LoVo (cell line): ENCODE measurements around the gene UBE2L5.

Source experiments
- DNase-seq: peaks from one replicate; pipeline ENCODE4 v3.0.0-alpha.2; 2016; ENCODE audit warnings: low spot score

Gene UBE2L5

DNA sequence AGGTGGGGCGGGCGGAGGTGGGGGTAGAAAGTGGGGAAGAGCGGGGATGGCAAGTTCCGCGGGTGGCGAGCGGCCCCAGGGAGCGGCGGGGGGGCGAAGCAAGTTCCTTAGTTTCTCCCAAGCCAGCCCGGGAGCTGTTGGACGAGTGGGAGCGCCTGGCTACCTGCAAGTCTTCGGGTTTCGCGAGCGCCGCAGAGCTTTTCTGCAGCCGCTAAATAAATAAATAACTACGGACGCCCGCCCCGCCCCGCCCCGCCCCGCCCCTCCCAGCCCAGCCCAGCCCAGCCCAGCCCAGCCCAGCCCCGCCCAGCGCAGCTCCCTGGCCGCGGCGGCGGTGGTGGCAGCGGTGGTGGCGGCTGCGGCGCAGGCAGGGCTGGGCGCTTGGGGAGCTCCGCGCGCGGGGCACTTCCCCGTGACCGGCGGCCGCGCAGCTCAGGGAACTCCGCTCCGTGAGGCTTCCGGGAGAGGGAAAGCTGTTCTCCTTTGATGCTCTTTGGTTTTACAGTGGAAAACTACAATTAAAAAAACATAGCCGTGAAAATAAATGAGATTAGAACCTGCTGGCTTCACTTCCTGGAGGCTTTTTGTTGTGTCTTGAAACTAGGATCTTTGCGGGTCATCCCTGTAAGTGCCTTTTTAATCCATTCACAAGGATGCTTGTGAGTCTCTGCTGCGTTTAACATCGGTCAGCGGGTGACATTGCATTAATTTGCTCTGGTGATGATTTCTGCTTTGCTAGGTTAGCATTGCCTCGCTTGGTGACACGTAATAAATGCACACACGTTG lies at the start of gene UBE2L5:
Gene UBE2L5, plus strand, starts transcription at position 440 of the 786 bp plus-strand sequence. CDS start 5,498 bp downstream, outside the sequence.
- peak; percentile 76 for DNase-seq

GRCh38 chr13:30373727-30374126 lies 48.6 kb upstream of the UBE2L5 start:
- no peak for DNase-seq

- DNase-seq, result no peak
Measured at GRCh38 chr13:30375265-30375835, 46.9 kb upstream of the UBE2L5 start.

GRCh38 chr13:30376426-30377311 lies 45.6 kb upstream of the UBE2L5 start:
- DNase-seq, result no peak

DNA sequence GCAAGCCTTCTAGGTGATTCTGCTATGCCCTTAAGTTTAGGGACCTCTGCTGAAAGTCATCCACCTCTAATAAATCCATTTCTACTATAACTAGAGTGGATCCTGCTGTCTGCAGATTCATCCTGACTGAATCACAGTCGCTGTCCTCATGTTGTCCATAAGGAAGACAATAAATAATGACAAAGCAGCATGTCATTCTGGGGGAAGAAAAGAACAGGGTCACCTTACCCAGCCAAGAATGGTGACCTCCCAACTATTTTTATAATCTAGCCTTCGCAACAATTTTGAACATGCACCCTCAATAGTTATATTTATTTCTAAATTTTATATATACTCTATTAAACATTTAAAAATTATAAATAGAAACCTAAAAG lies 45.0 kb upstream of the UBE2L5 start:
- DNase-seq, result no peak

- no peak for DNase-seq
Measured at GRCh38 chr13:30378191-30378590, 44.1 kb upstream of the UBE2L5 start.

DNA sequence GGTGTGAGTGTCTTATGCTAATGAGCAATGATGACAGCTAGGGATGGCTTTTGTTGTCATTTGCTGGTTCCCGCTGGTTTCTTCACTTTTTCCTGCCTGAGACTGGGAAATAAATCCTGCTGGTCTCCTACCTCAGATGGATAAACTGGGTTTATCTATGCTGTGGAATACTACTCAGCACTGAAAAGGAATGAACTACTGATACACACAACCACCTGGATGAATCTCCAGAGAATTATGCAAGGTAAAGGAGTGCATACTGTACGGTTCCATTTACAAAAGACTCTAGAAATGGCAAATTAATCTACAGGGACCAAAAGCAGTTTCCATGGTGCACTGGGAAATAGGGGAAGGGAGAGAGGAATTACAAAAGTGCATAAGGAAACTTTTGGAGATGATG lies 41.2 kb upstream of the UBE2L5 start:
- DNase-seq, result no peak

- DNase-seq, result no peak
Measured at GRCh38 chr13:30382836-30383525, 39.3 kb upstream of the UBE2L5 start.

- DNase-seq, result no peak
Measured at GRCh38 chr13:30388406-30389283, 33.6 kb upstream of the UBE2L5 start.

- DNase-seq, result no peak
Measured at GRCh38 chr13:30391956-30392680, 30.2 kb upstream of the UBE2L5 start.

DNA sequence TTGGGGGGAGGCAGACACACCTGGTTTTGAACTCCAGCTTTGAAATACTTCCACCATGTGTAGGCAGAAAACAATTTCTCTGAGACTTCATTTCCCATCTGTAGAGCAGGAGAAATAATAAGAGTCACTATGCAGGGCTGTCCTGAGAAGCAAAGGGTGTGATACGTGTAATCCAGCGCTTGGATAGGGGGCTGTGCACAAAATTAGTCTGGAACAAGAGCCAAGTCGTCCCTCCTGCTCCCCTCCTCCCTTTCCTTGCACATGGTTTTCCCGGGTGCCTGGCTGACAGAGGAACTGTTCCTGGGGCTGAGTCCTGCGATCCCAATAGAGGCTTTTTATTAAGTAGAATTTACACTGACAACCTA lies 29.6 kb upstream of the UBE2L5 start:
- no peak for DNase-seq

DNA sequence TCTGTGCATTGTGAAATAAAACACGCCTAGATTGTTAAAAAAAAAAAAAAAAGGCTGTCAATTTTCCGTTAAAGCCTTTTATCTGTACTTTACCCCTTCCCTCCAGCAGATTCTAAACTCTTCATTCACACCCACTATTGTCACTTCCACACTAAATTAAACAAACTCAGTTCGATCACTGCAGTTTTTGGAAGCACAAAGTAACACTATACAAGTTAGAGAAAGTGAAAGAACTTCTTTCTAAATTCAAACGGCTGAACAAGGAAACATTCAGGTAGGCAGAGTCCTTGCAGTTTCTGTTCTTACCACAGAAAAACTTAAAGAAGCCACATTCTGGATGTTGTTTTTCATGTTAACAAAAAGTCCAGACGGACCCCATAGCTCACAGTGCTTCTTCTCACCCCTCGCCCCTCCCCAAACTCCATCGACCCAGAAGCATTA lies 27.5 kb upstream of the UBE2L5 start:
- DNase-seq, result no peak

DNA sequence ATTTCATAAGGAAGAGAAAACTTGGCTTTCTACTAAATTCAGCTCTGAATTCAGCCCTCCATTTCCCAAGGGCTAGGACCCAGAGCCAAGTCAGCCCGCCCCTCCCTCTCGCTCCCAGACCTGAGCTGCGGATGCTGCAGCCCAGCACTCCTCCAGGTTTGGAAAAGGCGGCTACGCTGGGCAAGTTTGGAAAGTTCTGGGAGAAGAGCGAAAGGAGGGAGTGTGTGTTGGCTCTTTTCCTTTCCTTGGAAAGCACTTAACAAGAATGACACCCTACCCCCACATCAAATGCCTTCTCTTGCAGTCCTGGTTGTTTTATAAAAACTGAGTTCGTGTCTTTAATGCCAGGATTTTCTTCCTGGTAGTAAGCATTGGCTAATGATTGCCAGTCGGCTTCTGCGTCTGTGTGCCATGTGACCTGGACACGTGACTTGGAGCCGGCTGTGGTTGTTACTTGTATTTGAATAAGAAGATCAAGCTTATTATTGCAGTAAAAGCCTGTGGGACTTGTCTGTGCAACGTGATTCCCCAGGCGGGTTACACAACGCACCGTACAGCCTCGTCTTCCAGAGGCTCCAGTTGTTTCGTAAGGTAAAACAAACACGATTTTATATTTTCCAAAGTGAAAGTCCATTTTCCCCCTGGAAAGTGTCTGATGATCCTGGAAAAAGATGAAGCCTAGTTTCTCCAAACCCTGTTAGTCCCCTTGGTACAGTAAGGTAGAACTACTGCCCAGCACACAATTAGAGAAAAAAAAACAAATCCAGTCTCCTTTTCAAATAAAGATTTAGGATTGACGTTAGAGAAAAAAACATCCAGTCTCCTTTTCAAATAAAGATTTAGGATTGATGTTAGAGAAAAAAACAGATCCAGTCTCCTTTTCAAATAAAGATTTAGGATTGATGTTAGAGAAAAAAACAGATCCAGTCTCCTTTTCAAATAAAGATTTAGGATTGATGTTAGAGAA lies 26.8 kb upstream of the UBE2L5 start:
- DNase-seq, result peak; percentile 87

DNA sequence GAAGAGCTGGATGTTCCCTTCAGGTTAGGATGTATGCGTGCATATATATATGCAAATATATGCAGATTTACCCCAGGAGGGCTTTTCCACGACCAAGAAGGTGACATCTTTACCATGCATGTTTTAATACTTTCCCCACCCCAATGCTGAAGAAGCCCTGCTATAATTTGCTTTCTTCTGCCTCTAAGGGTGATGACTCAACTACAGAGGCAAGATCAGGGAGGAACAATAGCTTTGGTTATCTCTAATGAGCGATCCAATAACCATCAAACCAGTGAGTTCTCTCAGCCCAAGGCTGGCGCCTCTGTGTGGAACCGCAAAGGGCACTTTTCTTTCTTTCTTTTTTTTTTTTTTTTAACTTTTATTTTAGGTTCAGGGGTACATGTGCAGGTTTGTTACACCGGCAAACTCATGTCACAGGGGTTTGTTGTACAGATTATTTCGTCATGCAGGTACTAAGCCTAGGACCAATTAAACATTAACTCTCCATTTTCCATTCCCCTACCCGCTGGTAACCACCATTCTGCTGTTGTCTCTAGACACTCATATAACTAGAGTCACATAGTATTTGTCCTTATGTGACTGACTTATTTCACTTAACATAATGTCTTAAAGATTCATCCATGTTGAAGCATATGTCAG lies 25.7 kb upstream of the UBE2L5 start:
- DNase-seq, result no peak

GRCh38 chr13:30398601-30399072 lies 23.7 kb upstream of the UBE2L5 start:
- no peak for DNase-seq

- no peak for DNase-seq
Measured at GRCh38 chr13:30400376-30400775, 21.9 kb upstream of the UBE2L5 start.

DNA sequence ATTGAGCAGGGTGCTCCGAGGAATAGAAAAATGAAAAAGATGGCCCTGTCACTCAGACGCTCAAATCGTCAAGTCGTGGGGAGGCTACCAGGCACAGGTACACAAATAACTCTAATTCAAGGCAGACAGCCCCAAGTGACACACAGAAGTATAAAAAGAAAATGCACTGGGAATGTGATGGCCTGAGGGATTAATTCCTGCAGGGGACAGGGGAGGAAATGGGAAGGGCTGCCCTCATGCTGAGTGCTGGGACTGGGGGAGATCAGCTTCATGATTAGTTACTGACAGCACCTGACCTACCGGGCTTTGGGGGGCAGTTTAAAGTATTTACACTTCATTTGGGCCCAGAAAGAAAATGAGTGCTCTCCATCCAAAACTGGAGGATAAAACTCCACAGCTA lies 20.9 kb upstream of the UBE2L5 start:
- DNase-seq, result no peak

DNA sequence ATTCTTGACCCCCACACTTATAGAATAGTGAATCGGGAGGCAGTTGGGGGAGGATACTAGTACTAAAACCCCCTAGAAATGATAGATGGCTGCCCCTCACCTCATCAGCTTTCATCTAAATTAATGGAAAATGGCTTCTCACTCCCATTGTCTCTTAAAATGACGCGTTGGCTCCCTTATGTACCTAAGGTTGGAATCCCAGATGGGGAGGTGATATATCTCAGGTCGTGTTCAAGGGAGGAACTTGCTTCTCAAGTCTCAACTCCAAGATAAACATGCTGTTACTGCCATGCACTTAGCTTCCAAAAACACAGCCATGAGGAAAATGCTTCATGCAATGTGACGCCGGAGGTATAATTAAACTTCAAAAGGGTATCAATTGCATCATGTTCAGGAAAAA lies 18.8 kb upstream of the UBE2L5 start:
- no peak for DNase-seq

GRCh38 chr13:30404207-30404606 lies 18.1 kb upstream of the UBE2L5 start:
- no peak for DNase-seq
